H1 (cell line): ENCODE data around the gene NR4A3. TPM values are rescaled to one million over a fixed set of nuclear protein-coding genes. Genes with fewer than 3 reads are reported as not detected.

Experiments
- ASH2L ChIP-seq: fragments of 200-600, 300-600 bp; sonication (generic); IDR thresholded peaks from one replicate; pipeline ENCODE4 v1.7.1; 2017; ENCODE audit warnings: low read length
- BCL11A ChIP-seq, 2 experiments: IDR thresholded peaks; one replicate each; pipeline ENCODE4 v1.6.1; 2011; ENCODE audit warnings: low read depth in 2 of 2, low read length in 2 of 2, mild to moderate bottlenecking in 2 of 2
- EZH2 ChIP-seq: fragments of 200-600 bp; sonication (generic); IDR thresholded peaks from 2 replicates; pipeline ENCODE4 v1.7.1; 2012; ENCODE audit warnings: low read depth, mild to moderate bottlenecking, moderate library complexity, low read length, inconsistent platforms; ENCODE audit not compliant: severe bottlenecking
- RFX5 ChIP-seq: IDR thresholded peaks from 2 replicates; pipeline ENCODE4 v1.6.1; 2011; ENCODE audit warnings: low read depth, low read length, improper control_type of control experiment, borderline replicate concordance
- polyA plus RNA-seq, 7 experiments: library from polyadenylated mRNA; depleted of rRNA in 3 of 7; stranded (reverse) in 5 of 7; unstranded in 2 of 7; fragments of >200 nt in 5 of 7; fragments of 200-250 nt in 2 of 7; gene quantifications; 1 replicate in 5 of 7; 2 replicates in 1 of 7; 4 replicates in 1 of 7; pipeline versions ENCODE4 v1.2.1 to v1.2.3, GENCODE V29; 2011 to 2013; ENCODE audit warnings: missing spikeins in 2 of 7, mixed read lengths in 2 of 7
- total RNA-seq: library from RNA; stranded (reverse); fragmentation: NEBNext Ultra II Directional; extraction: Animal tissue kit (Norgen Biotek cat#: 25700); gene quantifications from 2 replicates; pipeline ENCODE4 v1.2.1, GENCODE V29; 2021

The NR4A3 gene
- total and polyA plus RNA-seq, 2 of the 8 experiments (the other 6 are each of a cell fraction or from before 2014, with no cell fraction given) = 0.05 to 0.30 TPM

GRCh38 chr9:99911600-99911999, 89.9 kb downstream of the NR4A3 start (continued):
- no peak for TF ChIP-seq RFX5
- TF ChIP-seq EZH2 = no peak
- no peak for TF ChIP-seq ASH2L
- no peak for TF ChIP-seq BCL11A (IDR thresholded peaks at IDR 0.05; ENCODE audit: low read depth in 2 of 2, low read length in 2 of 2)

Other genes with a start within 250 kb of the NR4A3 start
- gene STX17, start 84.8 kb downstream of the NR4A3 start, total RNA-seq = 16.3 TPM in 2 replicates
- gene STX17, start 84.8 kb downstream of the NR4A3 start, polyA plus RNA-seq (2011; rRNA removed) = 4.3 and 4.5 TPM in 2 replicates